CD14-positive monocyte (primary cell): ENCODE results near the gene ARID3A. TPM values are rescaled to one million over a fixed set of nuclear protein-coding genes. Genes with fewer than 3 reads are reported as not detected.

Experiments
- DNase-seq, 3 donors: peaks; one replicate each; pipeline ENCODE4 v3.0.0-alpha.2; 2011 to 2022
- H2AFZ ChIP-seq: 2 replicates; pipeline ENCODE4 v1.6.0; 2012; ENCODE audit warnings: mild to moderate bottlenecking, low read depth, low read length, inconsistent platforms; ENCODE audit not compliant: insufficient read depth, poor library complexity, severe bottlenecking
- H3K27ac ChIP-seq, 2 donors: 1 replicate in 1 of 2; 2 replicates in 1 of 2; pipeline ENCODE4 v1.5.1; 2012 to 2013; ENCODE audit warnings: low read length in 2 of 2, control low read depth in 1 of 2, inconsistent platforms in 1 of 2, low read depth in 1 of 2, mild to moderate bottlenecking in 1 of 2
- H3K27me3 ChIP-seq, 2 donors: one replicate each; pipeline versions ENCODE4 v1.6.0 to v1.6.1; 2011 to 2013; ENCODE audit warnings: low read length in 2 of 2; ENCODE audit not compliant: control insufficient read depth in 2 of 2, insufficient read depth in 2 of 2
- H3K36me3 ChIP-seq, 2 donors: replicated peaks in 1 of 2; 1 replicate in 1 of 2; 2 replicates in 1 of 2; pipeline versions ENCODE4 v1.5.1 to v1.6.1; 2012 to 2013; ENCODE audit warnings: low read length in 2 of 2, control low read depth in 1 of 2, inconsistent platforms in 1 of 2, mild to moderate bottlenecking in 1 of 2; ENCODE audit not compliant: insufficient read depth in 2 of 2, control insufficient read depth in 1 of 2
- H3K4me1 ChIP-seq, 2 donors: 1 replicate in 1 of 2; 2 replicates in 1 of 2; pipeline versions ENCODE4 v1.5.1 to v1.6.1; 2012 to 2013; ENCODE audit warnings: low read length in 2 of 2, control low read depth in 1 of 2, inconsistent platforms in 1 of 2, mild to moderate bottlenecking in 1 of 2, moderate library complexity in 1 of 2; ENCODE audit not compliant: insufficient read depth in 2 of 2, control insufficient read depth in 1 of 2
- H3K4me2 ChIP-seq: replicated peaks from 2 replicates; pipeline ENCODE3; 2012; ENCODE audit warnings: low read length, moderate library complexity, mild to moderate bottlenecking; ENCODE audit not compliant: poor library complexity, severe bottlenecking; ENCODE audit errors: extremely low read depth
- H3K4me3 ChIP-seq, 3 experiments: fragments of 200-600 bp in 1 of 3; sonication (generic) in 1 of 3; replicated peaks in 1 of 3; 1 replicate in 2 of 3; 2 replicates in 1 of 3; pipeline ENCODE4 v1.5.1; 2011 to 2013; ENCODE audit warnings: low read length in 3 of 3, mild to moderate bottlenecking in 3 of 3, control low read depth in 2 of 3, low read depth in 2 of 3, inconsistent platforms in 1 of 3, moderate library complexity in 1 of 3
- H3K79me2 ChIP-seq: 2 replicates; pipeline ENCODE4 v1.6.0; 2012; ENCODE audit warnings: mild to moderate bottlenecking, control low read depth, inconsistent platforms, low read length, moderate library complexity; ENCODE audit not compliant: insufficient read depth
- H3K9ac ChIP-seq: 2 replicates; pipeline ENCODE4 v1.6.0; 2017; ENCODE audit warnings: low read length, mild to moderate bottlenecking; ENCODE audit not compliant: insufficient read depth, poor library complexity, severe bottlenecking
- H3K9me3 ChIP-seq, 2 donors: replicated peaks in 1 of 2; 1 replicate in 1 of 2; 2 replicates in 1 of 2; pipeline versions ENCODE4 v1.5.1 to v1.6.1; 2012 to 2013; ENCODE audit warnings: low read length in 2 of 2, control low read depth in 1 of 2; ENCODE audit not compliant: control insufficient read depth in 1 of 2, insufficient read depth in 1 of 2
- H4K20me1 ChIP-seq: 2 replicates; pipeline ENCODE4 v1.6.0; 2012; ENCODE audit warnings: mild to moderate bottlenecking, low read length, control low read depth, moderate library complexity; ENCODE audit not compliant: insufficient read depth
- H3K27ac Mint-ChIP-seq, 7 donors: one replicate each; pipeline ENCODE4 v1.8.0; 2020; ENCODE audit warnings: mild to moderate bottlenecking in 7 of 7, mixed read lengths in 7 of 7, moderate library complexity in 6 of 7, inconsistent platforms in 2 of 7
- H3K27me3 Mint-ChIP-seq, 3 donors: one replicate each; pipeline ENCODE4 v1.8.0; 2021 to 2022; ENCODE audit warnings: low read depth in 3 of 3, mild to moderate bottlenecking in 3 of 3, mixed read lengths in 3 of 3, moderate library complexity in 3 of 3, inconsistent platforms in 1 of 3
- H3K36me3 Mint-ChIP-seq, 2 donors: one replicate each; pipeline ENCODE4 v1.8.0; 2020; ENCODE audit warnings: mixed read lengths in 2 of 2, inconsistent platforms in 1 of 2, mild to moderate bottlenecking in 1 of 2
- H3K4me1 Mint-ChIP-seq: one replicate; pipeline ENCODE4 v1.8.0; 2020; ENCODE audit warnings: mild to moderate bottlenecking, mixed read lengths
- H3K4me3 Mint-ChIP-seq, 2 donors: one replicate each; pipeline ENCODE4 v1.8.0; 2020; ENCODE audit warnings: mild to moderate bottlenecking in 2 of 2, mixed read lengths in 2 of 2, moderate library complexity in 1 of 2
- H3K9me3 Mint-ChIP-seq, 7 donors: one replicate each; pipeline ENCODE4 v1.8.0; 2020 to 2022; ENCODE audit warnings: mixed read lengths in 7 of 7, mild to moderate bottlenecking in 6 of 7, moderate library complexity in 6 of 7, inconsistent platforms in 2 of 7
- CTCF ChIP-seq: fragments of 200-600 bp; IDR thresholded peaks from one replicate; pipeline ENCODE4 v1.8.0; 2022; ENCODE audit warnings: antibody characterized with exemption, mild to moderate bottlenecking
- WGBS: methylation state at CpG from one replicate; pipeline ENCODE4 v1.1.5; 2013; ENCODE audit warnings: missing lambda C conversion rate; ENCODE audit not compliant: insufficient coverage; 5-methylcytosine and 5-hydroxymethylcytosine counted together
- intact Hi-C, 2 donors: fragments of 100-400 bp; cut with micrococcal nuclease; formaldehyde crosslinking; loops; one replicate each; pipeline versions ENCODE4 v1.15.0 to v1.15.1; 2023
- polyA plus RNA-seq, 3 donors: library from polyadenylated mRNA; depleted of rRNA in 1 of 3; unstranded in 2 of 3; stranded (reverse) in 1 of 3; fragments of 300-500 nt in 2 of 3; fragments of >200 nt in 1 of 3; fragmentation: Illumina TruSeq in 2 of 3; gene quantifications; 1 replicate in 2 of 3; 2 replicates in 1 of 3; pipeline ENCODE4 v1.2.3, GENCODE V29; 2012 to 2021

ARID3A gene
- polyA plus RNA-seq, 3 donors = 2.1 to 41.6 (median 3.2) TPM

DNA sequence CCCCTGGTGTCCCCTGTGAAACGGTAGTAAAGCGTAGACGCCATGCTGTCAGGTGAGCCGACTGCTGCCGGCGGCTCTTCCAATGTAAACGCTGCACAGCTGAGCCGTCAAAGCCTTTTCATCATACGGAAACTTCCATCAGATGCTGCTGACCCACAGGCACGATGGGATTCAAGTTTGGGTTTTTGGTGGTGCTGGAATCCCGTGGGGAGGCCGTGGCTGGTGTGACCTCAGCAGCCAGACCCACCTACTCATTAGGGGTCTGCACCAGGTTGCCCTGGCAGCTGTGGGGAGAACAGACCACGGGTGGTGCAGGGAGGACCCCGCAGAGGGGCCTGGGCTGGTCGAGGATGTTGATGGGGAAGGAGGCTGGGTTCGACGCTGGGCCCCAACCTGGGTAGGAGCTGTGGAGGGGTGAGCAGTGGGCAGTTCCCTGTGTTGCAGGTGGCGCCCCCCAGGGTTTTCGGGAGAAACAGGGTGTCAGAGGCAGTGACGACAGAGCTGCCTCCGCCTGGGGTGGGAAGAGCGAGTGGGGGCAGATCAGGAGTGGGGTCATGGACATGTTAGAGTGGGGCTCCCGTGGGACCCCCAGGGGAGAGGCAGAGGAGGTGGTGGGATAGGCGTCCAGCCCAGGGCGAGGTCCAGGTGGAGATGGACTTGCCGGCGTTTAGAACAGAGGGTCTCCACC is 81.0 kb downstream of the ARID3A start:
- H3K4me3 ChIP-seq = no peak overlapping the region
- no peak for DNase-seq
- peaks cover 36% of the 10 kb centered on the region for H4K20me1 ChIP-seq
- TF ChIP-seq CTCF = no peak
- no peaks in the 10 kb centered on the region for H3K79me2 ChIP-seq
- no peak overlapping the region for H3K9ac ChIP-seq
- no peak overlapping the region for H3K27ac ChIP-seq
- Mint-ChIP-seq H3K27ac (peak overlapping the region in 1 of 7 donors; percentile 58), H3K4me1 (no peaks in the 10 kb centered on the region), H3K4me3 (no peak overlapping the region), H3K27me3 (peaks cover 6 to 16% (median 10%) of the 10 kb centered on the region in 3 donors), H3K9me3 (peaks cover 0 to 3% (median 2%) of the 10 kb centered on the region in 7 donors), H3K36me3 (peaks cover 8 to 18% of the 10 kb centered on the region in 2 donors)
- no peaks in the 10 kb centered on the region for H3K9me3 ChIP-seq
- H3K4me2 ChIP-seq = no peak overlapping the region
- WGBS = 91% methylated on average over 25 of the region's 27 CpGs
- intact Hi-C loops = no loop called here
- no peak overlapping the region for H2AFZ ChIP-seq
- peaks cover 0 to under 1% of the 10 kb centered on the region in 2 donors for H3K4me1 ChIP-seq
- peaks cover 11 to 24% of the 10 kb centered on the region in 2 donors for H3K36me3 ChIP-seq
- peaks cover 0 to 7% of the 10 kb centered on the region in 2 donors for H3K27me3 ChIP-seq

- Mint-ChIP-seq H3K4me3 (no peak overlapping the region), H3K4me1 (no peaks in the 10 kb centered on the region), H3K9me3 (peaks cover 0 to 3% (median 2%) of the 10 kb centered on the region in 7 donors), H3K27me3 (peaks cover 0 to 9% (median 6%) of the 10 kb centered on the region in 3 donors), H3K36me3 (peaks cover 8 to 20% of the 10 kb centered on the region in 2 donors), H3K27ac (no peak overlapping the region)
- H3K79me2 ChIP-seq = no peaks in the 10 kb centered on the region
- no peak for DNase-seq
- H3K27ac ChIP-seq = no peak overlapping the region
- intact Hi-C loops = no loop called here
- no peak overlapping the region for H3K4me3 ChIP-seq
- no peak overlapping the region for H2AFZ ChIP-seq
- H4K20me1 ChIP-seq = peaks cover 44% of the 10 kb centered on the region
- peaks cover 0 to 1% of the 10 kb centered on the region in 2 donors for H3K27me3 ChIP-seq
- H3K4me2 ChIP-seq = no peak overlapping the region
- no peak for TF ChIP-seq CTCF
- no peaks in the 10 kb centered on the region for H3K9me3 ChIP-seq
- WGBS = 97% methylated on average over 51 of the region's 73 CpGs
- peaks cover 19 to 31% of the 10 kb centered on the region in 2 donors for H3K36me3 ChIP-seq
- H3K9ac ChIP-seq = no peak overlapping the region
- no peaks in the 10 kb centered on the region for H3K4me1 ChIP-seq
Observed at GRCh38 chr19:1007399-1008251, 81.8 kb downstream of the ARID3A start.
